Measurements from ENCODE around the gene NDUFB3. TPM values are rescaled to one million over a fixed set of nuclear protein-coding genes. Genes with fewer than 3 reads are reported as not detected.
A peak's percentile ranks its signal among the peaks of the same experiment; 100 is the strongest.
"Not testable (repeated sequence)": the region's sequence is repeated elsewhere in the genome, so short reads cannot be mapped to it uniquely, and the experiment has no call there.

Gene NDUFB3
- total RNA-seq, 1 experiment from 2014 or later, result 151 TPM

DNA sequence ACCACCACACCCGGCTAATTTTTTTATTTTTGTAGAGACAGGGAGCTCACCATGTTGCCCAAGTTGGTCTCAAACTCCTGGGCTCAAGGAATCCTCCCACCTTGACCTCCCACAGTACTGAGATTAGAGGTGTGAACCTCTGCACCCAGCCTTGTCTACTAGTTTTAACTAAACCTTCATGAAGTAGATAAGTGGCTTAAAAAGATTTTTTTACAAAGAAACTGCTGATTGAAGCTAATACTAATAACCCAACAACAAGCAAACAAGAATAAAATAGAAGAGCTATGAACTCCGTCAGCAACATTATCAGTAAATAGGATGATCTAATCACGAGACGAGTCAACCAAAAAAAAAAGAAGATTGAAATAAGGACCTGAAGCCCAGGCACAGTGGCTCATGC lies 18.8 kb downstream of the NDUFB3 start:
- DNase-seq (ENCODE audit: low spot score), result no peak

DNA sequence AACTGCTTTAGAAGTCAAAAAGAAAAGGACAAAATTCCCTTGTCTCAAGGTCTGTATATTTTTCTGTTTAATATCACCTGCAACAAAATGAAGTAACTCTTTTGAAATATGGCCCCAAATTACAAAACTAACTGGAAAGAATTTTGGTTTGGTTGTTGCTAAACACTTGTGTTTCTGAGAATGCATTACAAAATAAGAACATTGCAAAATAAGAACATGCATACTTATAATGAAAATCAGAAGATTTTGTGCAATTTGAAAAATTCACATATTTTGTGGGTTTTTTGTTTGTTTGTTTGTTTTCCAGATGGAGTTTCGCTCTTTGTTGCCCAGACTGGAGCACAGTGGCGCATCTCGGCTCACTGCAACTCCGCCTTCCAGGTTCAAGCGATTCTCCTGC lies 21.8 kb downstream of the NDUFB3 start:
- no peak for DNase-seq (ENCODE audit: low spot score)

DNA sequence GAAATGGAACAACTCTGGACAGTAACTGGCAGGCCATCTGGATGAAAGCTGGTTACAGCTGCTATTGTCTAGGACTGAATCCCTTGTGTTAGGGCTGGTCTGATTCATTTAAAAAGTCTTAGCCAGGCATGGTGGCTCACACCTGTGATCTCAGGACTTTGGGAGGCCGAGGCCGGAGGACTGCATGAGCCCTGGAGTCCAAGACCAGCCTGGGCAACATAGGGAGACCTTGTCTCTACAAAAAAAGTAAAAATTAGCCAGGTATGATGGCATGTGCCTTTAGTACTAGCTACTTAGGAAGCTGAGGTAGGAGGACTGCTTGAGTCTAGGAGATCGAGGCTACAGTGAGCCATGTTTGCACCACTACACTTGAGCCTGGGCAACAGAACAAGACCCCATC lies 28.7 kb downstream of the NDUFB3 start:
- no peak for DNase-seq (ENCODE audit: low spot score)

DNA sequence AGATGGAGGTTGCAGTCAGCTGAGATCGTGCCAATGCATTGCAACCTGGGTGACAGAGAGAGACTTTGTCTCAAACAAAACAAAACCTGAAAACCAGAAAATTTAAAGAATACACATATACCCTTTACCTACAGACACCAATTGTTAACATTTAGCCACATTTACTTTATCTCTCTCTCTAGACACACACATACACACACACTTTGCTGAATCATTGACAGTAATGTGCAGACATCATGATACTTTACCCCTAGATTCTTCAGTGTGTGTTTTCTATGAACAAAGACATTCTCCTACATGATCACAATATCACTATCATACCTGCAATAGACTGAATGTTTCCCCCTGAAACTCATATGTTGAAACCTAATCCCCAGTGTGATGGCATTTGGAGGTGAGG lies 34.0 kb downstream of the NDUFB3 start:
- no peak for DNase-seq (ENCODE audit: low spot score)

DNA sequence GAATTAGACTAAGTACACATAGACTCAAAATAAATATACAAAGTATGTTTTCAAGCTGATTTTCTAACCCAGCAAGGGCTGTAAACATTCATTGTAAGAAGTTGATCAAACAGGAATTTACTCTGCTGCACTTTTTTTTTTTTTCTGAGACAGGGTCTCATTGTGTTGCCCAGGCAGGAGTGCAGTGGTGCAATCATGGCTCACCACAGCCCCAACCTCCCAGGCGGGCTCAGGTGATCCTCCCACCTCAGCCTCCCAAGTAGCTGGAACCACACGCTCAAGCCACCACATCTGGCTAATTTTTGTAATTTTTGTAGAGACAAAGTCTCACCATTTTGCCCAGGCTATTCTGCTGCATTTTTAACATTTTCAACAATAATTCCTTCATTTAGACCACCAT lies 35.8 kb downstream of the NDUFB3 start:
- DNase-seq (ENCODE audit: low spot score), result no peak

DNA sequence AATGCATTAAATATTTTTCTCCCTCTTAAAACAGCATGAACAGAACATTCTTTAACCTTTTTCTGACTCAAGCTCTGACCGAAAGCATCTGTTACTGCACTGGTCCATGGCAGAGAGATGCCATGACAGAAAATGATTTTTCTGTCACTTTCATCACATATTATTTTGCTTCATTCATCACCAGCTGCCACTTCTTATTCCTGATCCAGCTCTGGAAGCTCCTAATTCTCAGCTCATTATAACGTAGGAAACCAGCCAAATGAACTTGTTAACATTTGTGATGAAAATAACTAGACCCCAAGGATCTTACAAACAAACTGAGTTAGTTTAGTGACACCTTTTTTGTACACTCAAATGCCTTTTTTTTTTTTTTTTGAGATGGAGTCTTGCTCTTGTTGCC lies 36.5 kb downstream of the NDUFB3 start:
- DNase-seq (ENCODE audit: low spot score), result no peak

DNA sequence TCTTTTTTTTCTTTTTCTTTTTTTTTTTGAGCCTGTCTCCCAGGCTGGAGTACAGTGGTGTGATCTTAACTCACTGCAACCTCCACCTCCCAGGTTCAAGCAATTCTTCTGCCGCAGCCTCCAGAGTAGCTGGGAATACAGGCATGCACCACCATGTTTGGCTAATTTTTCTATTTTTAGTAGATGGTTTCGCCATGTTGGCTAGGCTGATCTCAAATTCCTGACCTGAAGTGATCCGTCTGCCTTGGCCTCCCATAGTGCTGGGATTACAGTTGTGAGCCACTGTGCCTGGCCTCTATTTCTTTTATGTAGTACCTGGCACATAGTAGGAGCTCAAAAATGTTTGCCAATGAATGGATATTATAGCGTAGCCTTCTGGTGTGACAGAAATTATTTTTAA lies 37.4 kb downstream of the NDUFB3 start:
- DNase-seq (ENCODE audit: low spot score), result no peak

DNA sequence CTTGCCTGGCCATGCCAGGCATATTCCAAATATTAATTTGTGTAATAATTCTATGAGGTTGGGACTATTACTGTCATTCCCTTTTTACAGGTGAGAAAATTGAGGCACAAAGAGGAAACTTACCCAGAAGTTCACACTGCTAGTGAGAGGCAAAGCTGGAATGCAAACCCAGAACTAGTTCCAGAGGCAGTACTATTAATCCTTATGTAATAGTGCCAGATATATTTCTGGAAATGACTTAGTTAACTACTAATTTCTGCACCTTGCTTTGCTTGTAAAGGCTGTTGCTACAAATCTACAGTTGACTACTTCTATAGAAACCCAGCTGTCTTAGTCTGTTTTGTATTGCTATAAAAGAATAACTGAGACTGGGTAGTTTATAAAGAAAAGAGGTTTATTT lies 38.8 kb downstream of the NDUFB3 start:
- DNase-seq (ENCODE audit: low spot score), result no peak

DNA sequence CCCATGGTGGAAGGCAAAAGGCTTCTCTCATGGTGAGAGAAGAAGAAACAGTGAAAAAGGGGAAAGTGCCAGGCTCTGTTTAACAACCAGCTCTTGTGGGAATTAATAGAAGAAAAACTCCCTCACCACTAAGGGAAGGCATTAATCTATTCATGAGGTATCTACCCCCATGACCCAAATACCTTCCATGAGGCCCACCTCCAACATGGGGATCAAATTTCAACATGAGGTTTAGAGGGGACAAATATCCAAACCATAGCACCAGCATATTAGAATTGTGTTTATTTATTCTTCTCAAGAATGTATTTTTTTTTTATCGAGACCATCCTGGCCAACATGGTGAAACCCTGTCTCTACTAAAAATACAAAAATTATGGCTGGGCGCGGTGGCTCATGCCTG lies 39.3 kb downstream of the NDUFB3 start:
- DNase-seq (ENCODE audit: low spot score), result no peak

DNA sequence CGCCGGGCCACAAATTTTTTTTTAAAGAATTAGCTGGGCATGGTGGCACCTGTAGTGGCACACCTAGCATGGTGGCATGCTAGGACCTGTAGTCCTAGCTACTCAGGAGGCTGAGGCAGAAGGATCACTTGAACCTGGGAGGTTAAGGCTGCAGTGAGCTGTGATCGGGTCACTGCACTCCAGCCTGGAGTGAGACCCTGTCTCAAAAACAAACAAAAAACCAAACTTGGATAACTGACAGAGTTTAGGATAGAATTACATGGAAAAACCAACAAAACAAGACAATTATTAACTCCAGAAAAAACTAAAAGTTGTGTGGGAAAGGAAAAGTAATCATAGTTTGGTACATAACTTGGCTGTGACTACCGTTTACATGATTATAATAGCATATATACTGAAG lies 42.5 kb downstream of the NDUFB3 start:
- no peak for DNase-seq (ENCODE audit: low spot score)

DNA sequence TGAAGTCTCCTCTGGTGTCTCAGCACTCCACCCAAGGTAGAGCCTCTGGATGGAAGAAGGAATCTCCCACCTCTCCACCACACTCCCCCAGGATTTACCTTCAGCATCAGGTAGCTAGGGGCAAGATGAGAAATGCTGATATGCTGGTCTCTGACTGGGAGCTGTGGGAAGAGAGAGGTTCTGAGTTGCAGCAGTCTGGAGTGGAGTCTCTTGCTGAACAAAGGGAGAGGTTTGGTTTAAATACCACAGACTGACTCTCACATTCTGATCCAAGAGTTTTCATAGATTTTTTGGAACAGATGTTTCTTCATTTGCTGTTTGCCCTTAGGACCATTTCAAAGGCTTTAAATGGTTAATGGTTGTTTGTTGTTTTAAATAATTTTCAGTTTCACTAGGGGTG lies 43.0 kb downstream of the NDUFB3 start:
- DNase-seq (ENCODE audit: low spot score), result no peak

DNA sequence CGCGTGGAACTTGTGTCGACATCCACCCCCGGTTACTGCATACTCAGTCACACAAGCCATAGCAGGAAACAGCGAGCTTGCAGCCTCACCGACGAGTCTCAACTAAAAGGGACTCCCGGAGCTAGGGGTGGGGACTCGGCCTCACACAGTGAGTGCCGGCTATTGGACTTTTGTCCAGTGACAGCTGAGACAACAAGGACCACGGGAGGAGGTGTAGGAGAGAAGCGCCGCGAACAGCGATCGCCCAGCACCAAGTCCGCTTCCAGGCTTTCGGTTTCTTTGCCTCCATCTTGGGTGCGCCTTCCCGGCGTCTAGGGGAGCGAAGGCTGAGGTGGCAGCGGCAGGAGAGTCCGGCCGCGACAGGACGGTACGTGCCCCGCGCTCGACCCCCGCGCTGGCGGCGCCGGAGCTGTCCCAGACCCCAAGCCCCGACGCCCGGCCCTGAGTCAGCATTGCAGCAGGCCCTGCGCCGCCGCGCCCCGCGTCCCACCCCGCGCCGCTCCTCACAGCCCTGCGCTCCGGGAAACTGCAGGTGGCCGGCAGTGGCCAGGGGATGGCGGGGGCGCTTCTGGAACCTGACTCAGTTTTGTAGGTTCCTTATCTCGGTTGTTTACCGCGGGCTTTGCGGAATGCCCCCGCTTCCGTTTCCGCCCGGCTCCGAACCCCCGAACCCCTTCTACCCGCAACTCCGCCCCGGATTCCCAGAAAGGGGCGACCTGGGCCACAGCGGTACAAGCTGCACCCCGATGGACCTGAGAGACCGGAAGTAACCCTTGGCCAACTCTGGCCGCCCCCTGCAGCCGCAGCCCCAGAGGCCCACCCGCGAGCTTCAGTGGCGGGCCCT lies 44.5 kb downstream of the NDUFB3 start, which contains the start of gene CFLAR:
CFLAR (plus strand) TSS at position 50 of the 844 bp plus-strand sequence. CDS start 13,702 bp downstream, outside the sequence.
- peak; percentile 53 for DNase-seq (ENCODE audit: low spot score)

DNA sequence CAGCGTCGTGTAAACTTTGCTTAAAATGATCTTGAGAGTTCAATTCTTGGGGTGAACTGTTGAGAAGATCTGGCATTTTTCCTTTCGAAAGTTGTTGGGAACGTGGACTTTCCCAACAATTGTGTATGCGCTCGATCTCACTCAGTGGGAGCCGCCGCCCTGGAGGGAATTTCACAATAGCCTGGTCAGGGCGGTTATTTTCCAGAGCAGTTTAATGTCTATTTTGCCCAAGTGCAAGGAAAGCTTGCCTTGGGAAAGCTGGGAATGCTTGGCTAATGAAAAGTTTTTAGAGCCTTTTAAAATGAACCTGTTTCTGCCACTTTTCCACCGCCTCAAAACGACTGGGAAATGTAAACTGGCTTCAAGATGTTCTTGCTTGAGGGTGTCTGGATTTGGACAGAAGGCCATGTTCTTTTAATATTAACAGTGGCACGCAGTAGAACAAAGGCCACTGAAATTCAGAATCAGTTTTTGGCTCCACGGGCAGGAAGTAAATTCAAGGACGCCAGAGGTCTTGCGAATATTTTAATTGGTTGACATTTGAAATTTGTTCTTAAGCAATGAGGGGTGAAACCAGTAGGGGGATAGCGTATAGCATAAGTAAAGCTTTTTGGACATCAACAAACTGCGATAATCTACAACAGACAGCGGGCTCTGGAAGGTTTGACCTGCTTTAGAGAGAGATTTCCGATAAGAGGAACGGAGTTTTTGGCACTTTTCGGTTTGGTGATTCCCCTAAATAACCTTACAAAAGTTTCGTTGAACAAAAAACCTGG lies 45.3 kb downstream of the NDUFB3 start:
- DNase-seq (ENCODE audit: low spot score), result peak; percentile 73

DNA sequence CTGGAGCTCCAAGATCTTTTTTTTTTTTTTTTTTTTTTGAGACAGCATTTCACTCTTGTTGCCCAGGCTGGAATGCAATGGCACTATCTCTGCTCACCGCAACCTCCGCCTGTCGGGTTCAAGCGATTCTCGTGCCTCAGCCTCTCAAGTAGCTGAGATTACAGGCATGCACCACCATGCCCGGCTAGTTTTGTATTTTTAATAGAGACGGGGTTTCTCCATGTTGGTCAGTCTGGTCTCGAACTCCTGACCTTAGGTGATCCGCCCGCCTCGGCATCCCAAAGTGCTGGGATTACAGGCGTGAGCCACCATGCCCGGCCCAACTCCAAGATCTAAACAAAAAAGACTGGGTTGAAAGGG lies 45.9 kb downstream of the NDUFB3 start:
- DNase-seq (ENCODE audit: low spot score), result not testable (repeated sequence)

DNA sequence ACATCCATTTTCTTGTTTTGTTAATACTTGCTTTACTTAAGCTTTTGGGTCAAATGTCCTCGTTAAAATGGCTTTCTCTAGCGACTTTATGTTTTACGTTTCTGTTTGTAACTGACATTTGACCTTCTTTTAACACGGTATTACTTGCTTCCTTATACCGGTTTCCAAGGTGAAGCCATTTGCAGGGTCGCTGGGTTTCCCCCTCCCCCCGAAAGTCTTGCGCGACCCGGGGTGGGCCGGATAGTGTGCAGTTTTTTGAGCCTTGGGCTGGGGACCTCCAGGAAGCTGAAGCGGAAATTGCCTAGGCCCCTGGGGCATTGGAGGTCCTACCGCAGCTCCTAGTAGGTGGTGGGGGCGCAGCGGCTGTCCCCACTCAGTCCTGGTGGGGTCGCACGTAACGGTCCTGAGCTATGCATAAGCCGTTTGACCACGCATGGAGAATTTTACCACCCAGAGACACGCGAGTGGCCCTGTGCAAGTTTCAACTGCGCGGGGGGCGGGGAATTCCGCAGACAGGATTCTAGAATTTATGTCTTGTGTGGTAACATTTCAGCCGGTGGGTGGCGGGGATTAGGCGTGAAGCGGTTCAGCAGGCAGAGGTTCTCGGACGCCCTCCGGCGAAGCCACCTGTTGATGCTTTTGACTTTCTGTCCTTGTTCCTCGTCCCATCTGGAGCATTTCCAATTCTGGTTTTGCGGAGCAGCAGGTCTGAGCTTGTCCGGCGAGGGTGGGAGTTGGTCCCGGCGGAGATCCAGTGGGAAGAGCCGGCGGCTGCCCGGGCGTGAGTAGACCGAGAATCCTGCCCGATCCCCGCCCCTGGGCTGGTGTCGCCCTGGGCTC lies 46.5 kb downstream of the NDUFB3 start:
- DNase-seq (ENCODE audit: low spot score), result peak; percentile 77

DNA sequence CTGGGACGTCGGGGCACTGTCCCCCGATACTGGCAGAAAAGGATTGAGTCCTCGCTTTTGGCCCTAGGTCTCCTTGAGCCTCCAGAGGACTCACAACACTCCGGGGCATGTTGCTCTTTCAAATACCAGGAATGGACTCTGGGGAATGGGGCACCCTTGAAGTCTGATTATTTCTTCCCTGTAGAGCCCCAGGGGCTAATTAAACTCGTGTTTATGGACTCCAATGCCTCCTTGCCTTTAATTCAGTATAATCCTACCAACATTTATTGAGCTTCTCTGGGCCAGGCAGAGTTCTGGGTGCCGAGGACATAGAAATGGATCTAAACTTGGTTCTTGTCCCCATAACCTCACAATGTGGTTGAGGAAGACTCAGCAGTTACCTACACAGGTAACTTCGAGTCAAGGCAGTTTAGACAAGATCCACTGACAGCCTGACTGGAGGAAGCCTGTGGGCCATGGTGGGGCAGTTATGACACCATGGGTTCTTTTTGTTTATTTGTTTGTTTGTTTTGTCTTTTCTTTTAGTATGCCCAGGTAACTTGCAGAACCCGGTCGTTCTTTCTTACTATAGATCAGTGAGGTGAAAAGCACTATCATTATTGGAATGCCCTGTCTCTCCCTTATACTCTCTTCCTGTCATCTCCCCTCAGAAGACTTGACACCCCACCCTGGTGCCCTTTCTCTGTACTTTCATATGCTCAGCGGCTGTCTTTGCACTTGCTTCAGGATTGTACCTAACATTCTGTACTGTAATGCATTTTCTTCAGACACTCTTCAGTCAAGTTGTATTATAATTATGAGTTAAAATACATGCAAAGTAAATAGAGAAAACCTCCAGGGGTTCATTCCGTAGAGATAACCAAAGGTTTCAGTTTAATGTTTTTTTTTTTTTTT lies 47.4 kb downstream of the NDUFB3 start:
- peak; percentile 38 for DNase-seq (ENCODE audit: low spot score)

DNA sequence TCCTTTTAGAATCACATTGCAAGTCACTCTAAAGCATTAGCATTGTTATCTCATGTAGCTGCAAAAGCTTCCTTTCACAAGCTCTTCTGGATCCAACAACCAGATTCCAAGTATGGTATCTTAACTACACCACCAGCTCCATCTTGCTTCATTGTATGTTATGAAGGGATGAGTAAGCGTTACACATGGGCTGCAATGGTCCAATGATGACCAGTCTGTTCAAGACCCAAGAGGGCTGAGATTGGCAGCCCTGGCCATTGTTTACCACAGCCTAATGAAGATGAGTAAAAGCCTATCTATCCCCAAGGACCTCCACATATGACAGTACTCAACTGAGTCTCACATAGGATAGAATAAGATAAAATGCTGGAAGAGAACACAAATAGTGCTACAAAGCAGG lies 50.5 kb downstream of the NDUFB3 start:
- no peak for DNase-seq (ENCODE audit: low spot score)

DNA sequence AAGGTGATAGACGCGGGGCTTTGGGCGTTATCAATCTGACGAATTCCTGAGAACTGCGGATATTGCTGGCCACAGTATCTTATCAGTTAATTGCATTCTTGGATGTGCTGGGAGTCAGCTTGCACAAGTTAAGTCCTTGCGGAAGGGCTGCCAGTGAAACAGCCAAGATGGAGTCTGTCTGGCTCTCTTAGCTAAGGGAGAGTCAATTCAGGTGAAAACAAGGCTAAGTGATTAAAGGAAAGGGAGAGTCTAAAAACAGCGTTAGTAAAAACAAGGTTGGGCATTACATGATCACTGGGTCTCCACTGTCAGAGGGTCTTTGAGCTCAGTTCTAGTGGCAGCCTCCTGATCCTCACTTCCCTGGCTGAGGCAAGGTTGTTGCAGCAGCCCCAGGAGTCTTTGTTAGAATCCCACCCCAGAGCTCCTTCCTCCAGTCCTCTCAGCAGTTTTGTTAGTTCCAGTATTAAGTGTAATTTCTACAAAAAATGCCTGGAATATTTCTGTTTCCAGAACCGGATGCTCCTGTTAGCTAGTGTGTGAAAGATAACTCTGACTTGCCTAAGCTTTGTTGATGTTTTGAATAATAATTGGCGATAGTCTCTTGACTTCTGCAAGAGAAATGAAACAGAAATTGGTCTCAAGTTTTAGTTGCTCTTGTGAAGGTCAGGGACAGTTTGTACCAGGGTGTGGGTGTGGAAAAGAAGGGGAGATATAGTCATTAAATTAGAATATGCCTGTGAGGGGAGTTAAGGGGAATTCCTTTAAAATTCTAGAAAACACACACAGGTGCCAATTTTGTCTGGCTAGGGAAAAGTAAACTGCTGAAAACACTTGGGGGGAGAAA lies 54.7 kb downstream of the NDUFB3 start:
- DNase-seq (ENCODE audit: low spot score), result no peak

DNA sequence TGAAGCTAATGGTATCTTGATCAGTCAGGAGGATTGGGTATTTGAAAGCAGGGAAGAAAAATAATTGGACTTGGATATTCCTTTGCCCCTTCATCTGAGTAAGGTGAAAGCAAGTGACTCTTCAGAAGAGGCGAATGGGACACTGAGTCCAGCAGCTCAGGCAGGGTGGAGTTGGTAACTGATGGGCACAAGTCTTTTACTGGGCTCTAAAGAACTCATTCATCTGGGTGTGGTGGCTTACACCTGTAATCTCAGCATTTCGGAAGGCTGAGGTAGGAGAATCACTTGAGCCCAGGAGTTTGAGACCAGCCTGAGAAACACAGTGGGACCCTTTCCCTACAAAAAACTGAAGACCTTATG lies 55.3 kb downstream of the NDUFB3 start:
- no peak for DNase-seq (ENCODE audit: low spot score)

DNA sequence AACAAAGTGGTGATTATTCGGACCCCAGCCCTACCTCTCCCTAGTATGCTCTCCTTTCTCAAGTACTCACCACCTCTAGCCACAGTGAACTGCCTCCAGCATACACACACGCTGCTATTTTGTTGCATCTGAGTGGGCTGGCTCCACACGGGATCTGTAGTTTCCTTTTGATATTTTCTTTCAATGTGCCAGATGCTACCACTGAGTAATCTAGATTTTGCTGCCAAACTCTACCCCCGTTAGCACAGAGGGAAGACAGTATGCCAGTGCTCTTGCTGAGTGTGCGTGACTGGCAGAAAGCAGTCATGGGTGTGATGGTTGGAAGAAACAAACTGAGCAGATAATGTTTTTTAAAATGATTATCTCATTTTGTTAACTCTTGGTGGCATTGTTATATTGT lies 55.8 kb downstream of the NDUFB3 start:
- DNase-seq (ENCODE audit: low spot score), result no peak

Measured in H4 (cell line).